ENCODE data around the gene OR2G3. TPM values are rescaled to one million over a fixed set of nuclear protein-coding genes. Genes with fewer than 3 reads are reported as not detected.

Gene OR2G3
- total and polyA plus RNA-seq, 2 donors (not counting 3 experiments of a cell fraction or from before 2014, with no cell fraction given) = not detected

DNA sequence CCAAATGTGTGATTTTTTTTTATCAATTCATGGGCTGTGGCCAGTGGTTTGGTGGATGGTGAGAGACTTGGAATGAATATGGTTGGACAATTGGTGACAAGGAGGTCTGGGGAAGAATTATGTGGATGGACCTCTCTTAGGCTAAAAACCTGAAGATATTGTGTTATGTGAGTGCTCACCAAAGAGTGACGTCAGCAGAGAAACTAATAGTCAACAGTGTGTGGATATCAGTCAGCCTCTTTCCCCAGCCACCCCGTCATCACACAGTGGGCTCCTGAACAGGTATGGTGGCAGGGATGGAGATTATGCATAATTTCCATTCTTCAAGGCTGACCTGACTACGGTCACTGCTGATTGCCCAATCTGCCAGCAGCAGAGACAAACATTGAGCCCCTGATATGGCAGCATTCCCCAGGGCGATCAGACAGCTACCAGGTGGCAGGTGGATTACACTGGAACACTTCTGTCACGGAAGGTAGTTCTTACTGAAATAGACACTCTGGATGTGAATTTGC, 26.4 kb upstream of the OR2G3 start:
- no peaks in the 10 kb centered on the region for H4K20me1 ChIP-seq (replicated peaks; ENCODE audit: control insufficient read depth, extremely low read depth, insufficient read depth, low read length)
- no peak for DNase-seq (ENCODE audit: low read depth, low spot score)
- CTCF ChIA-PET = no interaction called here
- H3K4me3 ChIP-seq (replicated peaks in 1 of 3; ENCODE audit: insufficient read depth in 1 of 3, low read depth in 1 of 3, low read length in 3 of 3) = no peak overlapping the region
- TF ChIP-seq GATA2 (IDR thresholded peaks at IDR 0.05; ENCODE audit: insufficient read depth, insufficient read length, low read depth, low read length) = no peak
- intact Hi-C loops (cut with micrococcal nuclease) (no loop called here), dilution Hi-C loops (cut with MboI; ENCODE audit: extremely low pct_ligation_motif_present, low sequenced_read_pairs) (no loop called here)
- H3K4me2 ChIP-seq (ENCODE audit: insufficient read depth, low read length) = no peak overlapping the region
- no peak overlapping the region for H3K27ac ChIP-seq (ENCODE audit: insufficient read depth, low read depth, low read length)
- no peaks in the 10 kb centered on the region for H3K9me1 ChIP-seq (replicated peaks; ENCODE audit: control insufficient read depth, extremely low read depth, insufficient read depth, low read length)
- POLR2A ChIA-PET = no interaction called here
- H3K27me3 ChIP-seq (ENCODE audit: control insufficient read depth in 2 of 2, insufficient read depth in 2 of 2, low read length in 2 of 2) = no peaks in the 10 kb centered on the region
- no peak overlapping the region for H2AFZ ChIP-seq (ENCODE audit: low read depth, low read length)
- no peak for FAIRE-seq
- no TSS peak for BruUV-seq (replicated peaks)
- no peak overlapping the region for H3K9ac ChIP-seq (replicated peaks; ENCODE audit: extremely low read depth, insufficient read depth, low read length)
- no peaks in the 10 kb centered on the region for H3K36me3 ChIP-seq (ENCODE audit: control insufficient read depth in 2 of 2, extremely low read depth in 1 of 2, insufficient read depth in 2 of 2, low read length in 2 of 2)
- H3K9me3 ChIP-seq (replicated peaks; ENCODE audit: control insufficient read depth, insufficient read depth, low read length) = no peaks in the 10 kb centered on the region
- no peaks in the 10 kb centered on the region for H3K79me2 ChIP-seq (ENCODE audit: control insufficient read depth, insufficient read depth, low read length)
- H3K4me1 ChIP-seq (ENCODE audit: control insufficient read depth, extremely low read depth, insufficient read depth, low read length) = no peaks in the 10 kb centered on the region

DNA sequence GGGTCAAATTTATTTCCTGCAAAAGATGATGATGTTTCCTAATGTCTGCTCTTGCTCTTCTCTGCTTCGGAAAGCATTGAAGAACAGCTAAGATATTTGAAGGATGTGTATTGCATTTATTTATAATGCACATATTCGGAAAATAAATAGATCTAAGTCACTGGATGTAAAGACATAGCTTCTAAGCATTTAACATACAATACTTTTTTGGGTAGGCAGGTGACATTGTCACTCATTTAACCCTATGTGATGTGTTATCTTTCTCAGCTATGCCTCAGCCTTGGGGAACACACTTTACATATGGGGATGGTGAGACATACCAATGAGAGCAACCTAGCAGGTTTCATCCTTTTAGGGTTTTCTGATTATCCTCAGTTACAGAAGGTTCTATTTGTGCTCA, 17.3 kb upstream of the OR2G3 start, which contains the start of gene OR2G2:
Gene OR2G2 (plus strand): TSS at position 301 of the 400 bp plus-strand sequence. CDS start 0 bp downstream, at position 301.
- no peak within 1 kb of the TSS for H3K4me3 ChIP-seq (replicated peaks in 1 of 3; ENCODE audit: insufficient read depth in 1 of 3, low read depth in 1 of 3, low read length in 3 of 3)
- no TSS peak for BruUV-seq (replicated peaks)
- no peaks in the 10 kb centered on the region for H3K27me3 ChIP-seq (ENCODE audit: control insufficient read depth in 2 of 2, insufficient read depth in 2 of 2, low read length in 2 of 2)
- POLR2A ChIA-PET = no interaction called here
- TF ChIP-seq, protein P1, sequence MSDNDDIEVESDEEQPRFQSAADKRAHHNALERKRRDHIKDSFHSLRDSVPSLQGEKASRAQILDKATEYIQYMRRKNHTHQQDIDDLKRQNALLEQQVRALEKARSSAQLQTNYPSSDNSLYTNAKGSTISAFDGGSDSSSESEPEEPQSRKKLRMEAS (IDR thresholded peaks at IDR 0.05; ENCODE audit: insufficient read depth, insufficient read length) = no peak
- TF ChIP-seq POLR2AphosphoS5 (IDR thresholded peaks at IDR 0.05; ENCODE audit: insufficient read depth, low read depth, low read length) (no peak), POLR2A (IDR thresholded peaks at IDR 0.05; ENCODE audit: low read depth, low read length) (no peak), JUN (IDR thresholded peaks at IDR 0.05; ENCODE audit: borderline replicate concordance, insufficient read depth, insufficient read length, low read depth) (no peak), FOS (IDR thresholded peaks at IDR 0.05; ENCODE audit: borderline replicate concordance, insufficient read depth, low read length) (no peak), GATA2 (IDR thresholded peaks at IDR 0.05; ENCODE audit: insufficient read depth, insufficient read length, low read depth, low read length) (no peak), MYC (IDR thresholded peaks at IDR 0.05; ENCODE audit: low read depth, low read length) (no peak), EZH2 (IDR thresholded peaks at IDR 0.05; ENCODE audit: borderline replicate concordance, low read depth, low read length, severe bottlenecking) (no peak)
- TF ChIP-seq, protein P2, sequence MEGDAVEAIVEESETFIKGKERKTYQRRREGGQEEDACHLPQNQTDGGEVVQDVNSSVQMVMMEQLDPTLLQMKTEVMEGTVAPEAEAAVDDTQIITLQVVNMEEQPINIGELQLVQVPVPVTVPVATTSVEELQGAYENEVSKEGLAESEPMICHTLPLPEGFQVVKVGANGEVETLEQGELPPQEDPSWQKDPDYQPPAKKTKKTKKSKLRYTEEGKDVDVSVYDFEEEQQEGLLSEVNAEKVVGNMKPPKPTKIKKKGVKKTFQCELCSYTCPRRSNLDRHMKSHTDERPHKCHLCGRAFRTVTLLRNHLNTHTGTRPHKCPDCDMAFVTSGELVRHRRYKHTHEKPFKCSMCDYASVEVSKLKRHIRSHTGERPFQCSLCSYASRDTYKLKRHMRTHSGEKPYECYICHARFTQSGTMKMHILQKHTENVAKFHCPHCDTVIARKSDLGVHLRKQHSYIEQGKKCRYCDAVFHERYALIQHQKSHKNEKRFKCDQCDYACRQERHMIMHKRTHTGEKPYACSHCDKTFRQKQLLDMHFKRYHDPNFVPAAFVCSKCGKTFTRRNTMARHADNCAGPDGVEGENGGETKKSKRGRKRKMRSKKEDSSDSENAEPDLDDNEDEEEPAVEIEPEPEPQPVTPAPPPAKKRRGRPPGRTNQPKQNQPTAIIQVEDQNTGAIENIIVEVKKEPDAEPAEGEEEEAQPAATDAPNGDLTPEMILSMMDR (IDR thresholded peaks at IDR 0.05; ENCODE audit: extremely low read depth in 1 of 2, insufficient read depth in 1 of 2, low read depth in 1 of 2, low read length in 2 of 2) = no peak
- FAIRE-seq (no peak), DNase-seq (ENCODE audit: low read depth, low spot score) (no peak)
- H4K20me1 ChIP-seq (replicated peaks; ENCODE audit: control insufficient read depth, extremely low read depth, insufficient read depth, low read length) = no peaks in the 10 kb centered on the region
- H3K9me1 ChIP-seq (replicated peaks; ENCODE audit: control insufficient read depth, extremely low read depth, insufficient read depth, low read length) = no peaks in the 10 kb centered on the region
- dilution Hi-C loops (cut with MboI; ENCODE audit: extremely low pct_ligation_motif_present, low sequenced_read_pairs) (no loop called here), intact Hi-C loops (cut with micrococcal nuclease) (no loop called here)
- H3K27ac ChIP-seq (ENCODE audit: insufficient read depth, low read depth, low read length) = no peak within 1 kb of the TSS
- H3K4me1 ChIP-seq (ENCODE audit: control insufficient read depth, extremely low read depth, insufficient read depth, low read length) = no peaks in the 10 kb centered on the region
- H3K36me3 ChIP-seq (ENCODE audit: control insufficient read depth in 2 of 2, extremely low read depth in 1 of 2, insufficient read depth in 2 of 2, low read length in 2 of 2) = no peaks in the 10 kb centered on the region
- H3K79me2 ChIP-seq (ENCODE audit: control insufficient read depth, insufficient read depth, low read length) = no peaks in the 10 kb centered on the region
- CTCF ChIA-PET = no interaction called here
- H2AFZ ChIP-seq (ENCODE audit: low read depth, low read length) = no peak within 1 kb of the TSS
- H3K9me3 ChIP-seq (replicated peaks; ENCODE audit: control insufficient read depth, insufficient read depth, low read length) = no peaks in the 10 kb centered on the region
- H3K9ac ChIP-seq (replicated peaks; ENCODE audit: extremely low read depth, insufficient read depth, low read length) = no peak within 1 kb of the TSS
- no peak within 1 kb of the TSS for H3K4me2 ChIP-seq (ENCODE audit: insufficient read depth, low read length)
